Osteocyte (in vitro differentiated cells): ENCODE data around the gene COX7C. TPM values are rescaled to one million over a fixed set of nuclear protein-coding genes. Genes with fewer than 3 reads are reported as not detected.
"Not testable (repeated sequence)": the region's sequence is repeated elsewhere in the genome, so short reads cannot be mapped to it uniquely, and the experiment has no call there.

Experiments
- DNase-seq: peaks from one replicate; pipeline ENCODE4 v3.0.0; 2021; ENCODE audit warnings: mixed read lengths; ENCODE audit not compliant: unreplicated experiment; ENCODE audit errors: extremely low spot score
- H3K27ac Mint-ChIP-seq: one replicate; pipeline ENCODE4 v1.8.0; 2021; ENCODE audit warnings: mild to moderate bottlenecking, mixed read lengths; ENCODE audit not compliant: unreplicated experiment
- H3K27me3 Mint-ChIP-seq: one replicate; pipeline ENCODE4 v1.8.0; 2021; ENCODE audit warnings: mixed read lengths; ENCODE audit not compliant: unreplicated experiment
- H3K36me3 Mint-ChIP-seq: one replicate; pipeline ENCODE4 v1.8.0; 2021; ENCODE audit warnings: mixed read lengths; ENCODE audit not compliant: unreplicated experiment
- H3K4me1 Mint-ChIP-seq: one replicate; pipeline ENCODE4 v1.8.0; 2021; ENCODE audit warnings: mixed read lengths; ENCODE audit not compliant: unreplicated experiment
- H3K4me3 Mint-ChIP-seq: one replicate; pipeline ENCODE4 v1.8.0; 2021; ENCODE audit warnings: mild to moderate bottlenecking, moderate library complexity, mixed read lengths; ENCODE audit not compliant: unreplicated experiment
- H3K9me3 Mint-ChIP-seq: one replicate; pipeline ENCODE4 v1.8.0; 2021; ENCODE audit warnings: mixed read lengths; ENCODE audit not compliant: unreplicated experiment
- CTCF ChIP-seq: fragments of 200-600 bp; sonication (generic); IDR thresholded peaks from 2 replicates; pipeline ENCODE4 v1.5.0; 2021; ENCODE audit warnings: antibody characterized with exemption, mild to moderate bottlenecking, moderate library complexity
- total RNA-seq: library from RNA; stranded (reverse); gene quantifications from 2 replicates; pipeline ENCODE4 v1.2.1, GENCODE V29; 2021

Gene COX7C
- total RNA-seq, 1 donor from 2014 or later = 423 TPM

- no peak for DNase-seq
- no peak for TF ChIP-seq CTCF
- no peaks in the 10 kb centered on the region for H3K4me1 Mint-ChIP-seq
- H3K4me3 Mint-ChIP-seq = no peak overlapping the region
- H3K27me3 Mint-ChIP-seq = peaks cover 34% of the 10 kb centered on the region
- no peak overlapping the region for H3K27ac Mint-ChIP-seq
- no peaks in the 10 kb centered on the region for H3K9me3 Mint-ChIP-seq
- no peaks in the 10 kb centered on the region for H3K36me3 Mint-ChIP-seq
Observed at GRCh38 chr5:86644843-86645242, 27.1 kb downstream of the COX7C start.

DNA sequence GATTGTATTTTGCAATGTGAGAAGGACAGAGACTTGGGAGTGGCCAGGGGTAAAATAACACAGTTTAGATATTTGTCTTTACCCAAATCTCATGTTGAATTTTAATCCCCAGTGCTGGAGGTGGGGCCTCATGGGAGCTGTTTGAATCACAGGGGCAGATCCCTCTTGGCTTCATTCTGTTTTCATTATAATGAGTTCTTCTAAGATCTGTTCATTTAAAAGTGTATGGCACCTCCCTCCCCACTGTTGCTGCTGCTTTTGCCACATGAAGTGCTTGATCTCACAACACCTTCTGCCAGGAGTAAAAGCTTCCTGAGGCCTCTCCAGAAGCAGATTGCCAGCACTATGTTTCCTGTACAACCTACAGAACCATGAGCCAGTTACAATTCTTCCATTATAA is 28.1 kb downstream of the COX7C start:
- no peak overlapping the region for H3K27ac Mint-ChIP-seq

DNA sequence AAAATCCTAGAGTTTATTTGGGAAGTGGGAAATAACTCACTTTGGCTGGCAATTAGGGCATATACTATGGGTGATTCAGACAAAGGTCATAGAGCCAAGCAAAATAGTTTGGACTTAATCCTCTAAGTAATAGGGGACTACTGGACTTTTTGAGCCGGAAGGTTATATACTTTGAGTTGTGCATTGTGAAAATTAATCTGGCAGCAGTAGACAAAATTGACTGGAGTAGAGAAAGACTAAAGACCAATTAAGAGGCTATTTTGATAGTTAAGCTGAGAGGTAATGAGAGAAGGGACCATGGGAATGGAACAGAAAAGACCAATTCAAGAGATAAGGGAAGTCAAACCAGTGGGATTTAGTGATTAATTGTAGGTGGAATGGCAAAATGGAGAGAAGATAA is 28.9 kb downstream of the COX7C start:
- DNase-seq = no peak
- Mint-ChIP-seq H3K36me3 (no peaks in the 10 kb centered on the region), H3K27me3 (peaks cover 39% of the 10 kb centered on the region), H3K9me3 (no peaks in the 10 kb centered on the region), H3K4me1 (no peaks in the 10 kb centered on the region), H3K4me3 (no peak overlapping the region), H3K27ac (no peak overlapping the region)
- no peak for TF ChIP-seq CTCF

More for the DNA sequence above, 28.1 kb downstream of the COX7C start:
- H3K4me1 Mint-ChIP-seq = no peaks in the 10 kb centered on the region
- no peaks in the 10 kb centered on the region for H3K36me3 Mint-ChIP-seq
- peaks cover 42% of the 10 kb centered on the region for H3K27me3 Mint-ChIP-seq
- DNase-seq = no peak
- H3K4me3 Mint-ChIP-seq = no peak overlapping the region
- no peak for TF ChIP-seq CTCF
- no peaks in the 10 kb centered on the region for H3K9me3 Mint-ChIP-seq

DNA sequence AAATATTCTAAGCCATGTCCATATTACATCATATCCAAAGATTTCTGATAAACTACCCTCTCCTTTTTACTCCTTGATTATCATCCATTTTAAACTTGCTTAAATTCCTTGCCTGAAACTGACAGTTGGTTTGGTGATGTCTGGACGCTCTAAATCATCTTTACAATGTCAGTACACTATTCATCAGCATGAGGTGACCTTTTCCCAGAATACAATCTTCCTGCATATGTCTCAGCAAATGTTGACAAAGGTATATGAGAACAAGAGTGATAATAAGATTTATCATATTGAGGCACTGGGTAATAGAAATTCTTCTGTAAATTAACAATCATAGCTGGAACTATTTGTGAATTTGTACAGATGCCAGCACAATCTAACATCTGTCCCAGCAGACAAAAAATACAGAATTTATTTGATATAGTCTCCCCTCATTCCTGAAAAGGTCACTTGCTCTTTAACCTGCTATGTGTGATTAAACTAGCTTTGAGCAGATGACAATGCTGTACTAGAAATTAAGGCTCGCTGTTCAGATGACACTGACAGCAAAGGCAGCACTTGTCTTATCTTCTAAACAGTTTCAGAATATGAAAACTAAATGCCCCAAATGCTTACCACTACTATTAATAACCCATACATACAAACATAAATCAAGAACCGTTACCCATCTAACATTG is 32.2 kb downstream of the COX7C start:
- Mint-ChIP-seq H3K27ac (no peak overlapping the region), H3K9me3 (no peaks in the 10 kb centered on the region), H3K27me3 (peaks cover 34% of the 10 kb centered on the region), H3K36me3 (no peaks in the 10 kb centered on the region), H3K4me3 (no peak overlapping the region), H3K4me1 (no peaks in the 10 kb centered on the region)
- no peak for TF ChIP-seq CTCF
- DNase-seq = no peak

GRCh38 chr5:86660771-86661170 is 43.0 kb downstream of the COX7C start:
- H3K27ac Mint-ChIP-seq = not testable (repeated sequence)

More at GRCh38 chr5:86660771-86661170, 43.0 kb downstream of the COX7C start:
- H3K27me3 Mint-ChIP-seq, DNase-seq, H3K4me1 Mint-ChIP-seq, H3K36me3 Mint-ChIP-seq, H3K4me3 Mint-ChIP-seq: not testable (repeated sequence)
- peaks cover 14% of the 10 kb centered on the region for H3K9me3 Mint-ChIP-seq
